Uterus (tissue), 2 donors: Measurements from ENCODE around the gene PROS1.
"Not testable (repeated sequence)": the region's sequence is repeated elsewhere in the genome, so short reads cannot be mapped to it uniquely, and the experiment has no call there.

Experiments
- CTCF ChIP-seq, 4 experiments: fragments of 200-600 bp in 2 of 4; fragments of 450-650 bp in 2 of 4; sonication (generic) in 2 of 4; IDR thresholded peaks; one replicate each; pipeline ENCODE4 v1.5.1; 2016 to 2019; ENCODE audit warnings: antibody characterized with exemption in 4 of 4, mild to moderate bottlenecking in 2 of 4, moderate library complexity in 1 of 4
- POLR2A ChIP-seq, 2 donors: fragments of 450-650 bp; IDR thresholded peaks; one replicate each; pipeline ENCODE4 v1.6.1; 2016; ENCODE audit warnings: antibody characterized with exemption in 2 of 2, mild to moderate bottlenecking in 1 of 2, moderate library complexity in 1 of 2

DNA sequence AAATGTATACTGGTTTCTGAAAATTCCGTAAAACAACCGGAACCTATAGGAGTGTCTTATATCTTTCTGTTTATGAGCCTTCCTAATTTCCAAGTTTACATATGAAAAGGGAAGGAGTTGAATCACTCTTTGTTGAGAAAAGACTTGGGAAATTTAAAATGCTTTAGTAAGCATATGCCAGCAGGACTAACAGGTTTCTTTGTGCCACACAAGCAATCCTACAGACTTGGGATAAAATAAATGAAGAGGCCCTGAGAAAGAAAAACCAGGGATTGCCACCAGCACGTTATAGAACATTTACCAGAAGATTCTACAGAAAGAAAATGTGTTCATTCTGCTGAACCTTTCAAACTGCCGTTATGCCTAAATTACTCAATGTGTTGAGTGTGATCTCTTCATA lies 96.3 kb downstream of the PROS1 start:
- not testable (repeated sequence) for TF ChIP-seq POLR2A, CTCF (IDR thresholded peaks at IDR 0.05)
